HG03064 (cell line): ENCODE measurements around the gene ZNF428.

Experiments used
- ATAC-seq: cut with Tn5 transposase; IDR thresholded peaks from one replicate; pipeline ENCODE4 v1.9.1; 2021; ENCODE audit warnings: low read depth; ENCODE audit not compliant: unreplicated experiment

ZNF428 gene

DNA sequence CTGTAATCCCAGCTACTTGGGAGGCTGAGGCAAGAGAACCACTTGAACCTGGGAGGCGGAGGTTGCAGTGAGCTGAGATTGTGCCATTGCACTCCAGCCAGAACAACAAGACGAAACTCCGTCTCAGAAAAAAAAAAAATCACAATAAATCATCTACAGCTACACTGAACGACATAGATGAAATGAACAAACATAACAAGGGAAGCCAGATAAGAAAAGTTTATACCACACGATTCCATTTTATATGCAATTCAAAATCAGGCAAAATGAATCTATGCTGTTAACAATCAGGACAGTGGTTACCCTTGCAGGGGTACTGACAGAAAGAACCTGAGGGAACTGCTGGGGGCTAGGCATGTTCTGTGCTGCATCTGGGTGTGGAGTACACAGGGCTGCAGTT is 49.8 kb downstream of the ZNF428 start:
- ATAC-seq: no peak

GRCh38 chr19:43564800-43565199 is 54.6 kb downstream of the ZNF428 start:
- ATAC-seq: no peak

DNA sequence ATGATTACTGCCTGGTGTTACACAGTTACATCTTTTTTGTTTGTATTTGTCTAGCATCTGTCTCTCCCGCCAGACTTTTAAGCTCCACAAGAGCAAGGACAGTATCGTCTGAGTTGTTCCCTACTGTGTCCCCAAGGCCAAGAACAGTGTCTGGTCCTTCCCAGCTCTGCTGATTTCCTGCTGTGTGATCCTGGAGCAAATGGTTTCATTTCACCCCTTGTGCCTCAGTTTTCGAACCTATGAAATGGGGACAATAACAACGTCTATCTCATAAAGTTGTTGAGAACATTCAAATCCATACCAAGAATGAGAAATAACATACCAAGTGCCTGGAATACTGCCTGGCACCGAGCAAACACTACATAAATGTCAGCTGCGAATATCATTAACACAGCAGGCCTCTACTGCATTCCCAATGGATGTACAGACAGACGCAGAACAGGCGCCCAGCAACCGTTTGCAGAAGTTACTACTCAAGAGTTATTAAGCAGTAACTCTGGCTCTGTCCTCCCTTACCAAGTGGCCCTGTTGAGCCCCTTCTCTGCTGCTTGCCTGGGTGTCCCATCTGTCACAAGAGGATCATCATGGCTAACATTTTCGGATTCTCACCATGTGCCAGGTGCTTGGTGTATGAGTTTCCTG is 55.5 kb downstream of the ZNF428 start:
- no peak for ATAC-seq

DNA sequence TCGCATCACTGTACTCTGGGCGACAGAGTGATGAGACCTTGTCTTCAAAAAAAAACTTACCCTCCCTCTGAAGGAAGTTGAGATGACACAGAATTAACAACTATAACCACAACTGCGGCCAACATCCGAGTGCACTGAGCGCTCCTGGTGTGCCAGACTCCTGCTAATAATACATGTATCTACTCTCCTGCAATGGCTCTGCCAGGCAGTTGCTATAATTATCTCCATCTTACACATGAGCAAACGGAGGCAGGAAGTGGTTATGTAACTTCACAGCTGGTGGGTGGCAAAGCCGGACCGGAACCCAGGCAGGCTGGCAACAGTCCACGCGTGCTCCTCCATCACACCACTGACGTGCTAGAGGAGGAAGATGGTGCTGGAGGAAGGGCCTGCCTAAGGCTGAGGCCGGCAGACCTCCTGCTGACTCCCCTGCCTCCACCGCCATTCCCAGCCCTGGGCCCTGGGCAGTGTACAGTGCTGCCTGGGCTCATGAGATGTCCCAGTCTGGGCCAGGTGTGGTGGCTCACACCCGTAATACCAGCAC is 56.7 kb downstream of the ZNF428 start:
- peak; percentile 70 for ATAC-seq

DNA sequence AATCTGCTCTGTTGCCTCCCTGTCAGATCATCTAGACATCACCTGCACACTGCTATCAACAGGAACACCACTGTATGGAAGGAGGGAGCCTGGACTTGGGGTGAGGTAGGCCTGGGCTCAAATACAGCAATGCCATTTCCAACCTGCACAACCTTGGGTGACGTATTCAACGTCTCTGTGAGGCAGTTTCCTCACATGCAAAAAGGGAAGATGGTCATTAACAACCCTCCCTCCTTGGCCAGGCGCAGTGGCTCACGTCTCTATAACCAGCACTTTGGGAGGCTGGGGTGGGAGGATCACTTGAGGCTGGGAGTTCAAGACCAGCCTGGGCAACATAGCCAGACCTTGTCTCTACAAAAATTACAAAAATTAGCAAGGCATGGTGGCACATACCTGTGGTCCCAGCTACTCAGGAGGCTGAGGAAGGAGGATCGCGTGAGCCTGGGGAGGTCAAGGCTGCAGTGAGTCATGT is 57.2 kb downstream of the ZNF428 start:
- no peak for ATAC-seq

- ATAC-seq: no peak
These were observed 58.1 kb downstream of the ZNF428 start for GRCh38 chr19:43561139-43561970.

DNA sequence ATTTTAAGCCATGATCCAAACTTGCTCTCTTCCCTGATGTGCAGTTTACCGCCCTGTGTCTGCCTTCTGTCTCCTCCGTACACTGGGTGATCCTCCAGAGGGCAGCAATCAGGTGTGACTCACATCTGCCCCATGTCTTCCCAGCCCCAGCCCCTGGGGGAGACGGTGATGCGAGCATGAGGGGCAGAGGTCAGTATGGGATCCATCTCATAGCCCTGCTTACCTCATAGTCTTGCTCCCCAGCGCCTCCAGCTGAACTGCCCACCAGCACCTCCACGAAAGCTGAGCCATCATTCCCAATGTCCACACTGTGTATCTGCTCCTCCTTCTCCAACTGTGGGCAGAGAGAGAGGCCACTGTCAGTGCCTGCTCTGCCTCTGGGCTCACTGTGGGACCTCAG is 58.7 kb downstream of the ZNF428 start:
- ATAC-seq: no peak
